Panc1 (cell line): ENCODE results near the gene STK25.

Source experiments
- CTCF ChIP-seq: fragments of 450-650 bp; IDR thresholded peaks from 2 replicates; pipeline ENCODE4 v1.5.1; 2017; ENCODE audit warnings: mild to moderate bottlenecking
- POLR2AphosphoS5 ChIP-seq: IDR thresholded peaks from 2 replicates; pipeline ENCODE4 v1.6.1; 2012; ENCODE audit warnings: mild to moderate bottlenecking, low read depth, low read length, moderate library complexity
- SIN3A ChIP-seq: IDR thresholded peaks from 2 replicates; pipeline ENCODE4 v1.6.1; 2012; ENCODE audit warnings: low read depth, mild to moderate bottlenecking, low read length, moderate library complexity, borderline replicate concordance; ENCODE audit not compliant: insufficient read depth

DNA sequence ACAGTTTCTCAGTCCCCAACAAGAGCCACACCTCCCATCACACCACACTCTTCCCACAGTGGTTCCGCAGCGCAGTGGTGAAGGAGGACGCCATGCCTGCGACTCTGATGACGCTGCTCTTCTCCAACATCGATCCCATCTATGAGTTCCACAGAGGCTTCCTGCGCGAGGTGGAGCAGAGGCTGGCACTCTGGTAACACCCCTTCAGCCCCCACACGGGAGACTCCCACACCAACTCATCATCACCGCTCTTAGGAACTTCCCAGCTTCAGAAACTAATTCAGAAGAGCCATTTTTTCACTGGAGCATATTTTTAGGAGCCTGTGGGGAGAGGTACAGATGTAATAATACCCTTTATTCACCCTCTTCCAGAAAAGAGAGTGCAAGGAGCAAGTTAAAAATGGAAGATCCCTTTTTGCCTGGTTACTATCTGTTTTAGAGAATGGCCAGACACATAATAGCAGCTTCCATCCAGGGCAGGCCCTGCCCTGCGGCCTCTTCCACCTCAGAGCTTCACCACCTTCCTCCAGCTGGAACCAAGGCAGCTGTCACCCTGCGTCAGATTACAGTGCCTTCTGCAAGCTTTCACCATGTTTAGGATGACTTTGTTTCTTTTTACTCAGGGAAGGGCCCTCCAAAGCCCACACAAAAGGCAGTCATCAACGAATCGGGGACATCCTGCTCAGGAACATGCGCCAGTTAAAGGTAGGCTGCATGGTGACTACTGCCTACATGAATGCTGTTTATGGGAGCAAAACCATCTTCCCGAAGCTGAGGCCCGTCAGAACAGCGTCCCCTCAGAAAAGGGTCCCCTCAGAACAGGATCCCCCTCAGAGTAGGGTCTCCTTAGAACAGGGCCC is 44.9 kb downstream of the STK25 start:
- no peak for TF ChIP-seq CTCF
- no peak for TF ChIP-seq POLR2AphosphoS5
- TF ChIP-seq SIN3A, result no peak
